ENCODE measurements around the gene CHKB.
A peak's percentile ranks its signal among the peaks of the same experiment; 100 is the strongest.

CHKB gene

GRCh38 chr22:50529416-50529896, 53.2 kb downstream of the CHKB start:
- H3K4ac ChIP-seq (ENCODE audit: low read length) = peak overlapping the region; percentile 37
- peak overlapping the region; percentile 21 for H3K14ac ChIP-seq (ENCODE audit: low read length)
- H3K18ac ChIP-seq (ENCODE audit: low read length) = peak overlapping the region; percentile 87
- H4K91ac ChIP-seq (ENCODE audit: low read depth, low read length, poor library complexity) = no peak overlapping the region
- peak overlapping the region; percentile 88 for H2AK5ac ChIP-seq (ENCODE audit: low read depth, low read length)
- H3K4me2 ChIP-seq (ENCODE audit: insufficient read depth, low read length, poor library complexity, severe bottlenecking) = no peak overlapping the region
- H3K23ac ChIP-seq (ENCODE audit: low read depth, low read length, poor library complexity) = peak overlapping the region; percentile 99
- peak overlapping the region; percentile 65 for H4K8ac ChIP-seq (ENCODE audit: low read depth, low read length)
- peaks cover 8 to 21% of the 10 kb centered on the region in 2 donors for H3K9me3 ChIP-seq (replicated peaks in 1 of 2; ENCODE audit: control insufficient read depth in 2 of 2, insufficient read depth in 1 of 2, low read depth in 1 of 2, low read length in 2 of 2)
- H3K36me3 ChIP-seq (replicated peaks in 1 of 2; ENCODE audit: control insufficient read depth in 2 of 2, insufficient read depth in 2 of 2, low read length in 2 of 2) = peaks cover under 1 to 6% of the 10 kb centered on the region in 2 donors
- no peak overlapping the region for H3K27ac ChIP-seq (replicated peaks; ENCODE audit: low read length)
- H3K27me3 ChIP-seq (ENCODE audit: control insufficient read depth in 3 of 3, insufficient read depth in 3 of 3, low read depth in 1 of 3, low read length in 3 of 3) = peaks cover 14 to 35% (median 14%) of the 10 kb centered on the region in 3 experiments
- WGBS, 2 donors (ENCODE audit: extremely low coverage in 2 of 2, insufficient read length in 2 of 2, insufficient replicate concordance in 1 of 2) = no CpG with 5 or more reads among the region's 50 CpGs
- peak overlapping the region; percentile 44 for H3K9ac ChIP-seq (ENCODE audit: low read depth, low read length, poor library complexity)
- no peak overlapping the region for H2AFZ ChIP-seq (ENCODE audit: low read length)
- peaks cover 6% of the 10 kb centered on the region for H3K79me1 ChIP-seq (ENCODE audit: low read depth, low read length)
- no peak overlapping the region for H2BK5ac ChIP-seq (ENCODE audit: low read length)
- H3K4me3 ChIP-seq (ENCODE audit: low read length in 2 of 2) = peak overlapping the region in 1 of 2 donors; percentile 38
- peaks cover 15 to 24% of the 10 kb centered on the region in 2 donors for H3K4me1 ChIP-seq (ENCODE audit: control insufficient read depth in 2 of 2, insufficient read depth in 1 of 2, low read depth in 1 of 2, low read length in 2 of 2)
- no peak overlapping the region for H2BK120ac ChIP-seq (ENCODE audit: low read depth, low read length)
- no peak for DNase-seq (ENCODE audit: low spot score)
- peak overlapping the region; percentile 73 for H2BK12ac ChIP-seq (ENCODE audit: low read length)
- H2BK15ac ChIP-seq (ENCODE audit: low read length) = peak overlapping the region; percentile 9

Measured in neuronal stem cell (in vitro differentiated cells).